Activated T-helper 1 cell treated with anti-CD3 and anti-CD28 coated beads, Interleukin-12 subunit alpha, Interleukin-12 subunit beta, Interleukin-2, Interleukin-4 antibody, amounts not matched to agents 30 ng/mL and 10 ng/mL and 1 ng/mL, durations not matched to agents 14 hours and 24 hours and 36 hours (primary cell): Measurements from ENCODE around the gene CCDC116. TPM values are rescaled to one million over a fixed set of nuclear protein-coding genes. Genes with fewer than 3 reads are reported as not detected.
"Not testable (repeated sequence)": the region's sequence is repeated elsewhere in the genome, so short reads cannot be mapped to it uniquely, and the experiment has no call there.

Source experiments
- DNase-seq: peaks from one replicate; pipeline ENCODE4 v3.0.0; 2021; ENCODE audit warnings: low spot score
- H3K27ac Mint-ChIP-seq: one replicate; pipeline ENCODE4 v1.8.0; 2021; ENCODE audit warnings: mild to moderate bottlenecking, mixed read lengths
- H3K27me3 Mint-ChIP-seq: one replicate; pipeline ENCODE4 v1.8.0; 2022; ENCODE audit warnings: mild to moderate bottlenecking, moderate library complexity, mixed read lengths; ENCODE audit not compliant: insufficient read depth
- H3K36me3 Mint-ChIP-seq: one replicate; pipeline ENCODE4 v1.8.0; 2021; ENCODE audit warnings: low read depth, mixed read lengths
- H3K4me1 Mint-ChIP-seq: one replicate; pipeline ENCODE4 v1.8.0; 2021; ENCODE audit warnings: low read depth, mixed read lengths
- H3K4me3 Mint-ChIP-seq: one replicate; pipeline ENCODE4 v1.8.0; 2021; ENCODE audit warnings: mild to moderate bottlenecking, moderate library complexity, mixed read lengths
- H3K9me3 Mint-ChIP-seq: one replicate; pipeline ENCODE4 v1.8.0; 2021; ENCODE audit warnings: mixed read lengths
- intact Hi-C: fragments of 100-400 bp; cut with micrococcal nuclease; formaldehyde crosslinking; loops from one replicate; pipeline ENCODE4 v1.15.1; 2024
- total RNA-seq: library from RNA; stranded (reverse); gene quantifications from 2 replicates; pipeline ENCODE4 v1.2.3, GENCODE V29; 2022

The CCDC116 gene
- total RNA-seq, 1 donor from 2014 or later: 0.73 TPM

GRCh38 chr22:21628386-21629254 is 3.9 kb upstream of the CCDC116 start:
- Mint-ChIP-seq H3K27ac (peak overlapping the region; percentile 92), H3K9me3 (no peaks in the 10 kb centered on the region), H3K4me1 (peaks cover 28% of the 10 kb centered on the region), H3K4me3 (peak overlapping the region; percentile 91), H3K36me3 (peaks cover 21% of the 10 kb centered on the region), H3K27me3 (no peaks in the 10 kb centered on the region)
- intact Hi-C loops: loop anchor here (1.0 to 5.0 kb wide), 3 partner anchors 14 to 109 kb away; partner anchors contain the start of genes SDF2L1, UBE2L3 and YPEL1
- DNase-seq: no peak

GRCh38 chr22:21629255-21630149 is 3.1 kb upstream of the CCDC116 start, which contains the start of gene YDJC:
TSS of gene YDJC (minus strand) at chr22:21630022. CDS start at chr22:21630014, 8 bp downstream.
- Mint-ChIP-seq H3K4me3 (peak within 1 kb of the TSS; percentile 91), H3K4me1 (peaks cover 28% of the 10 kb centered on the region), H3K27me3 (no peaks in the 10 kb centered on the region), H3K36me3 (peaks cover 21% of the 10 kb centered on the region), H3K9me3 (no peaks in the 10 kb centered on the region), H3K27ac (peak within 1 kb of the TSS; percentile 92)
- intact Hi-C loops: loop anchor here (1.0 to 5.0 kb wide), 4 partner anchors 13 to 108 kb away; partner anchors contain the start of genes SDF2L1, UBE2L3 and YPEL1
- peak; percentile 93 for DNase-seq

- H3K27ac Mint-ChIP-seq: peak overlapping the region; percentile 10
- intact Hi-C loops: loop anchor here (2.0 kb wide), 1 partner anchor 42 kb away; no protein-coding TSS in a partner anchor
These were observed 1.5 kb upstream of the CCDC116 start for GRCh38 chr22:21631025-21631424.

GRCh38 chr22:21632931-21633330 is 371 bp downstream of the CCDC116 start:
- H3K4me3 Mint-ChIP-seq: no peak overlapping the region
- H3K4me1 Mint-ChIP-seq: peaks cover 14% of the 10 kb centered on the region
- intact Hi-C loops: no loop called here
- no peaks in the 10 kb centered on the region for H3K27me3 Mint-ChIP-seq
- no peaks in the 10 kb centered on the region for H3K9me3 Mint-ChIP-seq
- peaks cover 7% of the 10 kb centered on the region for H3K36me3 Mint-ChIP-seq
- no peak overlapping the region for H3K27ac Mint-ChIP-seq
- no peak for DNase-seq

More at GRCh38 chr22:21631025-21631424, 1.5 kb upstream of the CCDC116 start:
- H3K27me3 Mint-ChIP-seq: no peaks in the 10 kb centered on the region
- DNase-seq: no peak
- peaks cover 21% of the 10 kb centered on the region for H3K36me3 Mint-ChIP-seq
- H3K4me1 Mint-ChIP-seq: peaks cover 28% of the 10 kb centered on the region
- H3K9me3 Mint-ChIP-seq: no peaks in the 10 kb centered on the region
- H3K4me3 Mint-ChIP-seq: peak overlapping the region; percentile 69

GRCh38 chr22:21633481-21633880 is 921 bp downstream of the CCDC116 start:
- H3K27me3 Mint-ChIP-seq: no peaks in the 10 kb centered on the region
- H3K4me3 Mint-ChIP-seq: no peak overlapping the region
- intact Hi-C loops: no loop called here
- peaks cover 10% of the 10 kb centered on the region for H3K4me1 Mint-ChIP-seq
- no peaks in the 10 kb centered on the region for H3K9me3 Mint-ChIP-seq
- DNase-seq: no peak
- H3K36me3 Mint-ChIP-seq: peaks cover 2% of the 10 kb centered on the region
- no peak overlapping the region for H3K27ac Mint-ChIP-seq

- Mint-ChIP-seq H3K27me3 (no peaks in the 10 kb centered on the region), H3K27ac (no peak overlapping the region), H3K9me3 (no peaks in the 10 kb centered on the region), H3K4me3 (no peak overlapping the region), H3K36me3 (peaks cover 2% of the 10 kb centered on the region), H3K4me1 (peaks cover 10% of the 10 kb centered on the region)
- no peak for DNase-seq
- intact Hi-C loops: no loop called here
These were observed 1.5 kb downstream of the CCDC116 start for GRCh38 chr22:21634081-21634480.

- H3K27me3 Mint-ChIP-seq: no peaks in the 10 kb centered on the region
- no peaks in the 10 kb centered on the region for H3K36me3 Mint-ChIP-seq
- no peak overlapping the region for H3K4me3 Mint-ChIP-seq
- DNase-seq: no peak
- peaks cover 10% of the 10 kb centered on the region for H3K4me1 Mint-ChIP-seq
- intact Hi-C loops: no loop called here
- H3K9me3 Mint-ChIP-seq: no peaks in the 10 kb centered on the region
- no peak overlapping the region for H3K27ac Mint-ChIP-seq
These were observed 2.3 kb downstream of the CCDC116 start for GRCh38 chr22:21634844-21635243.

- Mint-ChIP-seq H3K9me3 (no peaks in the 10 kb centered on the region), H3K36me3 (no peaks in the 10 kb centered on the region), H3K4me3 (no peak overlapping the region), H3K27ac (no peak overlapping the region), H3K4me1 (peaks cover 9% of the 10 kb centered on the region), H3K27me3 (peaks cover 4% of the 10 kb centered on the region)
- intact Hi-C loops: no loop called here
- no peak for DNase-seq
These were observed 3.4 kb downstream of the CCDC116 start for GRCh38 chr22:21635771-21636510.

GRCh38 chr22:21636629-21637218 is 4.2 kb downstream of the CCDC116 start:
- intact Hi-C loops: no loop called here
- DNase-seq: no peak
- Mint-ChIP-seq H3K9me3 (no peaks in the 10 kb centered on the region), H3K4me3 (no peak overlapping the region), H3K27me3 (peaks cover 10% of the 10 kb centered on the region), H3K4me1 (peaks cover 12% of the 10 kb centered on the region), H3K36me3 (no peaks in the 10 kb centered on the region), H3K27ac (no peak overlapping the region)

- intact Hi-C loops, H3K36me3 Mint-ChIP-seq, H3K27me3 Mint-ChIP-seq, H3K27ac Mint-ChIP-seq, H3K9me3 Mint-ChIP-seq, DNase-seq, H3K4me3 Mint-ChIP-seq: not testable (repeated sequence)
- H3K4me1 Mint-ChIP-seq: peaks cover 19% of the 10 kb centered on the region
These were observed 4.9 kb downstream of the CCDC116 start for GRCh38 chr22:21637450-21637849.

- H3K9me3 Mint-ChIP-seq: no peaks in the 10 kb centered on the region
- H3K36me3 Mint-ChIP-seq: peaks cover 11% of the 10 kb centered on the region
- intact Hi-C loops: no loop called here
- H3K4me3 Mint-ChIP-seq: no peak overlapping the region
- H3K27ac Mint-ChIP-seq: no peak overlapping the region
- H3K27me3 Mint-ChIP-seq: peaks cover 10% of the 10 kb centered on the region
- DNase-seq: no peak
- peaks cover 31% of the 10 kb centered on the region for H3K4me1 Mint-ChIP-seq
These were observed 6.8 kb downstream of the CCDC116 start for GRCh38 chr22:21639359-21639758.

GRCh38 chr22:21640810-21641209 is 8.2 kb downstream of the CCDC116 start:
- H3K4me1 Mint-ChIP-seq: peaks cover 31% of the 10 kb centered on the region
- H3K36me3 Mint-ChIP-seq: peaks cover 13% of the 10 kb centered on the region
- H3K27me3 Mint-ChIP-seq: peaks cover 10% of the 10 kb centered on the region
- no peak overlapping the region for H3K27ac Mint-ChIP-seq
- DNase-seq: no peak
- H3K9me3 Mint-ChIP-seq: no peaks in the 10 kb centered on the region
- intact Hi-C loops: loop anchor here (5.0 kb wide), 1 partner anchor 639 kb away; the partner anchor contains the start of gene THAP7
- H3K4me3 Mint-ChIP-seq: peak overlapping the region; percentile 90
